Mesendoderm (in vitro differentiated cells): Measurements from ENCODE around the gene FRAS1.

Experiments used
- DNase-seq: peaks from one replicate; pipeline ENCODE4 v3.0.0; 2013
- H2AK5ac ChIP-seq: 2 replicates; pipeline ENCODE4 v1.6.1; 2013; ENCODE audit warnings: low read length, inconsistent platforms
- H2BK120ac ChIP-seq: 2 replicates; pipeline ENCODE4 v1.6.1; 2013; ENCODE audit warnings: low read depth, mild to moderate bottlenecking, low read length, moderate library complexity, mixed read lengths
- H2BK15ac ChIP-seq: replicated peaks from 2 replicates; pipeline ENCODE4 v1.6.1; 2013; ENCODE audit warnings: low read depth, mild to moderate bottlenecking, moderate library complexity
- H2BK5ac ChIP-seq: 2 replicates; pipeline ENCODE4 v1.6.1; 2013; ENCODE audit warnings: low read length, inconsistent platforms
- H3K18ac ChIP-seq: 2 replicates; pipeline ENCODE4 v1.6.1; 2013; ENCODE audit warnings: mild to moderate bottlenecking, low read length, mixed read lengths
- H3K23ac ChIP-seq: one replicate; pipeline ENCODE4 v1.6.1; 2013; ENCODE audit warnings: low read length
- H3K27ac ChIP-seq: 2 replicates; pipeline ENCODE4 v1.5.1; 2013; ENCODE audit warnings: low read depth, mild to moderate bottlenecking, inconsistent platforms, low read length, moderate library complexity
- H3K27me3 ChIP-seq: 2 replicates; pipeline ENCODE4 v1.6.1; 2013; ENCODE audit warnings: low read length, control low read depth, mild to moderate bottlenecking, inconsistent platforms; ENCODE audit not compliant: insufficient read depth, poor library complexity
- H3K36me3 ChIP-seq: 2 replicates; pipeline ENCODE4 v1.6.1; 2013; ENCODE audit warnings: low read length, inconsistent platforms; ENCODE audit not compliant: control insufficient read depth, insufficient read depth
- H3K4ac ChIP-seq: one replicate; pipeline ENCODE4 v1.6.1; 2013; ENCODE audit warnings: low read depth, mild to moderate bottlenecking, low read length, moderate library complexity
- H3K4me1 ChIP-seq: 2 replicates; pipeline ENCODE4 v1.6.1; 2013; ENCODE audit warnings: low read depth, low read length, inconsistent platforms; ENCODE audit not compliant: control insufficient read depth
- H3K4me2 ChIP-seq: 2 replicates; pipeline ENCODE4 v1.6.1; 2013; ENCODE audit warnings: low read length
- H3K4me3 ChIP-seq: 2 replicates; pipeline ENCODE4 v1.5.1; 2013; ENCODE audit warnings: mild to moderate bottlenecking, low read length
- H3K56ac ChIP-seq: one replicate; pipeline ENCODE4 v1.6.1; 2013; ENCODE audit warnings: low read length
- H3K79me1 ChIP-seq: 2 replicates; pipeline ENCODE4 v1.6.1; 2013; ENCODE audit warnings: low read length, inconsistent platforms
- H3K79me2 ChIP-seq: 2 replicates; pipeline ENCODE4 v1.6.1; 2013; ENCODE audit warnings: mild to moderate bottlenecking, low read length; ENCODE audit not compliant: control insufficient read depth, insufficient read depth
- H3K9ac ChIP-seq: 2 replicates; pipeline ENCODE4 v1.6.1; 2013; ENCODE audit warnings: low read length, inconsistent platforms
- H4K5ac ChIP-seq: one replicate; pipeline ENCODE4 v1.6.1; 2013; ENCODE audit warnings: low read length
- H4K8ac ChIP-seq: one replicate; pipeline ENCODE4 v1.6.1; 2013; ENCODE audit warnings: low read depth, mild to moderate bottlenecking, control low read depth, low read length, moderate library complexity
- WGBS: extraction: QIAGEN DNeasy Blood & Tissue Kit; methylation state at CpG from one replicate; pipeline ENCODE4 v1.1.7; 2013; ENCODE audit warnings: low lambda C conversion rate, missing lambda C conversion rate; ENCODE audit not compliant: insufficient coverage; ENCODE audit errors: extremely low coverage; 5-methylcytosine and 5-hydroxymethylcytosine counted together

FRAS1 gene

DNA sequence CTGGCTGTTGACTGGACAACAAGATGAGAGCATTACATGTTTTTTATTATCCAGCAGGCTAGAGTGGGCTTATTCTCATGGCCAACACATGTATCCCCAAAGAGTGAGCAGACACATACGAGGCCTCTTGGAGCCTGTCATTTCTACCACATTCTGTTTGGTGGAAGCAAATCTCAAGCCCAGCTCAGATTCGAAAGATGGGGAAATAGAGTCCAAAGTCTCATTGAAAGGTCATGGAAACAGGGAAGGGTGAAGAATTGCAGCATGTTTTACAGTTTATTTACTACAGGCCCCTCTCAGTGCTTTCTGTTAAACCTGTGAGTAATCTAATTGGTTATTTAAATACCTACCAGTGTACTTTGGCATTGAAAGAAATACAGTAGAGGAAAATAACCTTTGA is 108.6 kb downstream of the FRAS1 start:
- Histone ChIP-seq H3K56ac (no peak overlapping the region), H3K27ac (no peak overlapping the region), H3K18ac (no peak overlapping the region), H4K5ac (no peak overlapping the region), H3K23ac (no peak overlapping the region), H3K79me2 (peaks cover 7% of the 10 kb centered on the region), H3K27me3 (no peaks in the 10 kb centered on the region), H3K4me2 (no peak overlapping the region), H2BK15ac (no peak overlapping the region), H3K9ac (no peak overlapping the region), H3K36me3 (no peaks in the 10 kb centered on the region), H2BK5ac (no peak overlapping the region), H3K79me1 (peaks cover 8% of the 10 kb centered on the region), H3K4me1 (peaks cover 4% of the 10 kb centered on the region), H3K4ac (no peak overlapping the region), H3K4me3 (no peak overlapping the region), H2AK5ac (no peak overlapping the region), H4K8ac (no peak overlapping the region), H2BK120ac (no peak overlapping the region)
- WGBS: no CpG with 5 or more reads among the region's 2 CpGs
- DNase-seq: no peak

DNA sequence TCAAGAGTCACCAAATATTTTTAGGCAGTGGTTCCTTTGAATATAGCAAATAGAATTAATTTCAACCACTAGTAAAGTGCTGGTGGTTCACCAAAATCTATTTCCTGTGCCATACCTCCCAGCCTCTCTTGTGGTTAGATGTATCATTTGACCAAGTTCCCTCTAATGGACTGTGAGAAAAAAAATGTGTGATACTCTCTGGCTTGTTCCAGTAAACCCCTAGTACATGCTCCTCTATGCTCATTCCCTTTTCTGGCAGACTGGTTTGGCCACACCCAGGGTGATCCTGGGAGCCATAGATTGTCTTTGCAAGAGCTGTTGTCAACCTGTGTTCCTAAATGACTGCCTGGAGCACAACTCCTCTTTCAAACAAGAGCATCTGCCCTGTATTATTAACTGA is 109.5 kb downstream of the FRAS1 start:
- no peak overlapping the region for H2BK5ac ChIP-seq
- peaks cover 4% of the 10 kb centered on the region for H3K4me1 ChIP-seq
- no peak overlapping the region for H3K4me2 ChIP-seq
- no peak overlapping the region for H3K18ac ChIP-seq
- H3K23ac ChIP-seq: no peak overlapping the region
- no peak overlapping the region for H2BK120ac ChIP-seq
- H3K27me3 ChIP-seq: no peaks in the 10 kb centered on the region
- H2AK5ac ChIP-seq: no peak overlapping the region
- peaks cover 5% of the 10 kb centered on the region for H3K79me2 ChIP-seq
- H2BK15ac ChIP-seq: no peak overlapping the region
- H3K9ac ChIP-seq: no peak overlapping the region
- peaks cover 9% of the 10 kb centered on the region for H3K79me1 ChIP-seq
- no peak overlapping the region for H3K4ac ChIP-seq
- no peak overlapping the region for H3K4me3 ChIP-seq
- no peak for DNase-seq
- H3K56ac ChIP-seq: no peak overlapping the region
- no peak overlapping the region for H4K5ac ChIP-seq
- H3K27ac ChIP-seq: no peak overlapping the region
- H3K36me3 ChIP-seq: no peaks in the 10 kb centered on the region
- H4K8ac ChIP-seq: no peak overlapping the region

- no peak overlapping the region for H2BK15ac ChIP-seq
- H2AK5ac ChIP-seq: no peak overlapping the region
- no peak overlapping the region for H3K4me2 ChIP-seq
- no peak overlapping the region for H3K56ac ChIP-seq
- no peak overlapping the region for H4K5ac ChIP-seq
- peaks cover under 1% of the 10 kb centered on the region for H3K4me1 ChIP-seq
- H3K23ac ChIP-seq: no peak overlapping the region
- H3K36me3 ChIP-seq: no peaks in the 10 kb centered on the region
- H3K4ac ChIP-seq: no peak overlapping the region
- WGBS: no CpG with 5 or more reads among the region's 1 CpG
- peaks cover 7% of the 10 kb centered on the region for H3K79me2 ChIP-seq
- no peaks in the 10 kb centered on the region for H3K27me3 ChIP-seq
- H2BK120ac ChIP-seq: no peak overlapping the region
- no peak overlapping the region for H3K18ac ChIP-seq
- no peak overlapping the region for H4K8ac ChIP-seq
- peaks cover 12% of the 10 kb centered on the region for H3K79me1 ChIP-seq
- no peak overlapping the region for H3K27ac ChIP-seq
- no peak overlapping the region for H3K4me3 ChIP-seq
- no peak overlapping the region for H2BK5ac ChIP-seq
- no peak overlapping the region for H3K9ac ChIP-seq
- DNase-seq: no peak
Observed at GRCh38 chr4:78167510-78167909, 110.4 kb downstream of the FRAS1 start.

DNA sequence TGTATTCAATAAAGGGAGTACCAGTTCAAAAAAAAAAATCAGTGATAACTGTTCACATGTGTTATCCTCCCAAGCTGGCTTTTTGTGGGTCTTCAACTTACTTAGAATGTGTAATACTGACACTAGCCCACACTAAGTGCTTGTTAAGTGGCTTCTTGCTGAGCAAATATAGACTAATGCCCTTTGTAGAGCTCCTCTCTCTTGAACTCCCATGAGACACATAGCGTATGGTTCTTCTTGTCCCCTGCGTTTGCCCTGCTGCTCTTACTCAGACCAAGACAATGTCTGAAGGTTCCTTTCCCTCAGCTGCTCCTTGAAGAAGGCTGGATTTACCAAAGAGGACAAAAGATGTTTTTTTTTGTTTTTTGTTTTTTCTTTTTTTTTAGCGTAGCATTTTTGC is 110.9 kb downstream of the FRAS1 start:
- H3K18ac ChIP-seq: no peak overlapping the region
- H3K4ac ChIP-seq: no peak overlapping the region
- H2AK5ac ChIP-seq: no peak overlapping the region
- no peaks in the 10 kb centered on the region for H3K27me3 ChIP-seq
- WGBS: no CpG with 5 or more reads among the region's 3 CpGs
- H3K9ac ChIP-seq: no peak overlapping the region
- no peak overlapping the region for H3K4me2 ChIP-seq
- H3K4me3 ChIP-seq: no peak overlapping the region
- DNase-seq: no peak
- H2BK120ac ChIP-seq: no peak overlapping the region
- peaks cover 15% of the 10 kb centered on the region for H3K79me1 ChIP-seq
- H3K4me1 ChIP-seq: no peaks in the 10 kb centered on the region
- H4K5ac ChIP-seq: no peak overlapping the region
- peaks cover 9% of the 10 kb centered on the region for H3K79me2 ChIP-seq
- no peaks in the 10 kb centered on the region for H3K36me3 ChIP-seq
- no peak overlapping the region for H3K23ac ChIP-seq
- no peak overlapping the region for H4K8ac ChIP-seq
- H3K27ac ChIP-seq: no peak overlapping the region
- H2BK15ac ChIP-seq: no peak overlapping the region
- H3K56ac ChIP-seq: no peak overlapping the region
- no peak overlapping the region for H2BK5ac ChIP-seq

- no CpG with 5 or more reads among the region's 1 CpG for WGBS
- H3K27me3 ChIP-seq: no peaks in the 10 kb centered on the region
- no peak overlapping the region for H3K56ac ChIP-seq
- H2BK15ac ChIP-seq: no peak overlapping the region
- no peak overlapping the region for H3K9ac ChIP-seq
- DNase-seq: no peak
- H3K79me1 ChIP-seq: peaks cover 13% of the 10 kb centered on the region
- no peak overlapping the region for H3K27ac ChIP-seq
- H4K5ac ChIP-seq: no peak overlapping the region
- no peak overlapping the region for H3K4me2 ChIP-seq
- no peak overlapping the region for H2BK120ac ChIP-seq
- H2BK5ac ChIP-seq: no peak overlapping the region
- H4K8ac ChIP-seq: no peak overlapping the region
- no peak overlapping the region for H3K4me3 ChIP-seq
- H3K4me1 ChIP-seq: peaks cover 4% of the 10 kb centered on the region
- H3K4ac ChIP-seq: no peak overlapping the region
- peaks cover 8% of the 10 kb centered on the region for H3K79me2 ChIP-seq
- no peaks in the 10 kb centered on the region for H3K36me3 ChIP-seq
- H2AK5ac ChIP-seq: no peak overlapping the region
- no peak overlapping the region for H3K23ac ChIP-seq
- no peak overlapping the region for H3K18ac ChIP-seq
Observed at GRCh38 chr4:78169728-78170127, 112.6 kb downstream of the FRAS1 start.

- Histone ChIP-seq H4K5ac (no peak overlapping the region), H2BK5ac (no peak overlapping the region), H2BK120ac (no peak overlapping the region), H3K27me3 (no peaks in the 10 kb centered on the region), H3K79me2 (peaks cover 8% of the 10 kb centered on the region), H3K27ac (no peak overlapping the region), H3K4ac (no peak overlapping the region), H2BK15ac (no peak overlapping the region), H3K4me2 (no peak overlapping the region), H3K18ac (no peak overlapping the region), H3K36me3 (no peaks in the 10 kb centered on the region), H3K56ac (no peak overlapping the region), H4K8ac (no peak overlapping the region), H3K4me3 (no peak overlapping the region), H3K23ac (no peak overlapping the region), H2AK5ac (no peak overlapping the region), H3K9ac (no peak overlapping the region), H3K79me1 (peaks cover 19% of the 10 kb centered on the region), H3K4me1 (peaks cover 10% of the 10 kb centered on the region)
- DNase-seq: peak; percentile 66
- WGBS: no CpG with 5 or more reads among the region's 6 CpGs
Observed at GRCh38 chr4:78171482-78171881, 114.4 kb downstream of the FRAS1 start.
